Right renal pelvis (tissue), 4 donors: ENCODE results near the gene P2RX1. TPM values are rescaled to one million over a fixed set of nuclear protein-coding genes. Genes with fewer than 3 reads are reported as not detected.

Source experiments
- DNase-seq, 4 donors: peaks; one replicate each; pipeline ENCODE4 v3.0.0-alpha.2; 2013; ENCODE audit warnings: low read depth in 4 of 4, low spot score in 3 of 4, missing footprints in 1 of 4
- polyA plus RNA-seq, 4 donors: library from polyadenylated mRNA; unstranded; fragments of 120-200 nt; gene quantifications; one replicate each; pipeline ENCODE4 v1.2.1, GENCODE V29; 2013; ENCODE audit not compliant: insufficient read length in 4 of 4

Gene P2RX1
- polyA plus RNA-seq: 1 to 10 TPM in 2 of 4 donors, under 1 TPM in 2; 0.87 to 1.6 (median 0.94) TPM

DNA sequence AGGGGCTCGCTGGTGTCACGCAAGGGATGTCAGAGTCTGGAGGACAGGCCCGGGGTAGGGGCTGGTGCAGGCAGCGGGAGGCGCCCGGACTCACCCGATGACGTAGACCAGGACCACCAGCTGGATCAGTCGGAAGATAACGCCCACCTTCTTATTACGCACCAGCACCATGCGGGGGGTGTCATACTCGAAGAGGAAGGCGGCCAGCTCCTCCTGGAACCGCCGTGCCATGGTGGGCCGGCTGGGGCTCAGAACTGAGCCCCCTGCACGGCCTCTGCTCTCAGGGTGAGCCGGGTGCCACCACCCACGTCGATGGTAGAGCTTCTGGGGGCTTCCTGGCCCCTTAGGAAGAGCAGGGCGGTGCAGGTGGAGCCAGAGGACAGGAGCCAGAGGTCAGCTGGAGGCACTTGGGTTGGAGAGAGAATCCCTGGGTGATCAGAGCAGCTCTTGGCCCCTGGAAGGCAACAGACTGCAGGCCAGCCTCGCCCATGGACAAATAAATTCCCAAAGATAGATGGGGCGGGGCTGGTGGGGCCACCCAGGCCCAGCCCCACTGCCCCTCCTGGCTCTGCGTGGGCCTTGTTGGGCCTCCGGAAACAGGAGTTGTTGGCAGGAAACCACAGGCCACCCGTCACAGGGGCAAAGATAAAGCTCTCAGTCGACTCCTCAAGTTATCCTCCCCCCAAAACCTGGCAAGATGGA, at the start of gene P2RX1:
P2RX1 (minus strand) TSS at position 471 of the 702 bp plus-strand sequence; CDS start at position 231, 240 bp downstream.
- DNase-seq: no peak

- DNase-seq: no peak
These were observed 49.0 kb upstream of the P2RX1 start for GRCh38 chr17:3965118-3965800.

- no peak for DNase-seq
These were observed 48.2 kb upstream of the P2RX1 start, which contains the start of gene ATP2A3 for GRCh38 chr17:3964203-3965117. Gene ATP2A3, minus strand, starts transcription at chr17:3964437. Its CDS starts 146 bp downstream, at chr17:3964291.

DNA sequence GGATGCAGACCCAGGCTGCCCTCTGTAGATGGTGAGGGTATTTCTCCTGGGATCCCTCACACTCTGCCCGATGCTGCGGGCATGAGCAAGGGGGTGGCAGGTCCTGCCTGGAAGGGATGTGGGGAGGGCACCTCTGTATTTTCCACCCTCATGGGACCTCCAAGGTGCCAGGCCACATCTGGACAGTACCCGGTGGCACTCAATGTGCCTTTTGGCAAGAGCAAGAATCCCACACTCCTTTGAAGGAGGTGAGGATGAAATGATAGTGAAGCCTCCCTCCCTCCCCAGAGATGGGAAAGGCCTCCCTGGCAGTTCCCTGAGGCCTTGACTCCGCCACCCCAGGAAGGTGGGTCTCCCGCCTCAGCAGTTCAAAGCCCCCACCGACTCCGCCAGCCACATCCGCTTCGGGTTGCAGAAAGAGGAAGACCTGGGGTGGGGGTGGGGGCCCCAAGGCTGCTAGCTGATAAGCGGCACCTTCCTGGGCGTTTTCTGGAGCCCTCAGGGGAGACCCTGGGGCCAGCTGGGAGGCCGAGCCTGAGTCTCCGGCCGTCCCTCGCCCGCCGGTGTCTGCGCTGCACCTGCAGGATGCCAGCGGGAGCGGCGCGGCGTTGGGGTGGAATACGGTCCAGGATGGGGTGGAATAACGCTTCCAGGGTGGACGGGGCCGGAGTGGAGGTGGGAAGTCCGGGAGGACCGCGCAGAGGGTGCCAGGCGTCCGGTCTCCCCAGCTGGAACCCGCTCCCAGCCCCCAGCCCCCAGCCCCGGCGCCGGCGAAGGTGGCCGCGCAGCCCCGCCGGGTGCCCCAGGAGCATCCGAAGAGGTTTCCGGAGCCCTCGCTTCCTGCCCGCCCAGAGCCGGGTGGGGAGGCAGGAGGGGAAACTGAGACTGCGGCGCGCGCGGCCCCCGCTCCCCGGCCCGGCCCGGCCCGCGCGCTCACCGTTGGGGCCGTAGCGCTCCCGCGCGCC, 47.3 kb upstream of the P2RX1 start:
- no peak for DNase-seq

- DNase-seq: no peak
These were observed 46.6 kb upstream of the P2RX1 start for GRCh38 chr17:3962965-3963236.

DNA sequence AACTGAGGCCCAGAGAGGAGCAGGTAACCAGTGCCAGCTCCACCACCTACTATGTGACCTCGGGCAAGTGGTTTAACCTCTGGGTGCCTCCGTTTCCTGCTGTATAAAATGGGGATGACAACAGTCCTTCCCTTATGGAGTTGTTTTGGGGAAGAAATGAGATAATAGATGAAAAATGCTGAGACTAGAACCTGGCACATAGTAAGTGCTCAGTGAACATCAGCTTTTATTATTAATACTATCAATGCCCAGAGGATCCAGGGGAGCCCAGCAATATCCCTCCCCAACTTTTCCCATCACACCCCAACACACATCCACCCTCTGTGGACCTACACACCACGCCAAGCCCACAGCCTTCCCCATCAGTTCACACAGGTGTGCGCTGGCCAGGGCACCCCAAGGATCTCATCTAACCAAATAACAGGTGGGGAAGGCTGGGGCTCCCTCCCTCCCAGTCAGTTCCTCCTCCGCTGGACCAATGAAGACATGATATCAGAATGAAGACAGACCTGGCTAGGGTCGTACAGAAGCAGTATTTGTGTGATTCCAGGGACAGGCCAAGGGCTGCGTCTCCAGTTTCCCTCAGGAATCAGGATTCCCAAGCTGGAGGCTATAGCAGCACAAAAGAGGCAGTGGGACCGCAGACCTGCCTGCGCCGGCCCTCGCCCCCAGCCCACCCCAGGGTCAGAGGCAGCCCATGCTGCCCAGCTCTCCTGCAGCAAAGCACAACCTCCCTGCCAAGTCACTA, 46.1 kb upstream of the P2RX1 start:
- DNase-seq: no peak

- DNase-seq: no peak
These were observed 45.3 kb upstream of the P2RX1 start for GRCh38 chr17:3961564-3962047.

GRCh38 chr17:3960764-3961163, 44.5 kb upstream of the P2RX1 start:
- DNase-seq: no peak

- DNase-seq: no peak
These were observed 43.8 kb upstream of the P2RX1 start for GRCh38 chr17:3959921-3960601.

DNA sequence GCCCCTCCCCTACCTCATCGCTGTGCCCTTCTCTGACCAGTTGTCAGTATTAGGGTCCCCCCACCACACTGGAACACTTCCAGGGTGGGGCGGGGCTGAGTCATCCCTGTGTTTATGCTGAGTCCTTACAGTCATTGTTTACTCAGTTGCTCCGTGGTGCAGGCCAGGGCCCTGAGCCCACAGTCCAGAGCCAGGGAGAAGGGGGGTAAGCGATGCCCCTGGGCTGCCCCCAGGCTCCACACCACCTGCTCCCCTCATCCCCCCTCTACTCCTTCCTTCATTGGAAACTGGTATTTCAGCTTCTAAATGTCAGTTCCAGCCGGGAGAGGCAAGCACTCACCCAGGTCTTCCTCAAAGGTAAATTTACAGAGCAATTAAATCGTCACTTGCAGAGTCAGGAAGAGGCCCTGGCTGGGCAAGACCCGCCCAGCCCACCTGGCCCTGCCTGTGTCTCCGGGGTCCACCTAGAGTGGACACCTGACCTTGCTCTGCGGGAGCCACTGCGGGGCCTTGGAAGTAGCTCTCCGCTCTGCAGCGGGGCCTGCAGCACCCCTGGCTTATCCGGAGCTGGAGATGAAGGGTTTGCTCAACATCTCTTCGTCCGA, 43.1 kb upstream of the P2RX1 start:
- no peak for DNase-seq

DNA sequence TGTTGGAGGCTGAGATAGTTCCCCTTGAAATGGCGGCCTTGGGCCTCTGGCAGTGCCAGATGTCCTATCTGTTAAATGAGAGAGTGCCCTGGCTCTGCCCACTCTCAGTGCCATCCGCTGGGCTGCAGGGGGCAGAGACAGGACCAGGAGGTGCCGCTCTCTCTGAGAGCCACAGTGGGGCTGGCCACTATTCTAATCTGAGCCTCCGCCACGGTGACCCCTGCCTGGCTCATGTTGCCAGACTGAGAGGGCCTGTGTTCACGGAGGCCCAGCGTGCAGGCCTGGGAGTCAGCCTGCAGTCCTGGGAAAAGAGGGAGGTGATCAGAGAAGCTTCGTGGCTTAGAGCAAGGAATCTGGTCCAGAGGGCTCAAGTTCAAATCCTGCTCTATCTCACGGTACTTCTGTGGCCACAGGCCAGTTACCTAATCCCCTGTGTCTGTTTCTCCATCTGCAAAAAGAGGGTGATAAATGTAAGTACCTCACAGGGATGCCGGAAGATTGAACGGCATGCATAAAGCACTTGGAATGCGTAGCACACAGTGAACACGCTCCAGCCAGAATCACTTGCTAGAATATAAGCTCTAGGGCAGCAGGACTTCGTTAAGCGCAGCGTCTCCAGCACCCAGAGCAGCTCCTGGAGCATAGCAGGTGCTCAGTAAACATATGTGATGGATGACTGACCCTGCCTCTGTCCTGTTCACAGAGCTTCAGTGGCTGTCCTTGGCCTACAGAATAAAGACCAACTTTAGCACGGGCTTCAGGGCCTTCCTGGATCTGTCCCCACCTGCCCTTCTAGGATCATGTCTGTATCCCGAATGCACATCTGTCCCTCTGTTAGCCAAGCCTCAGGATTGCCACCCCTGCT, 41.7 kb upstream of the P2RX1 start:
- no peak for DNase-seq

GRCh38 chr17:3956983-3957382, 40.7 kb upstream of the P2RX1 start:
- DNase-seq: no peak

DNA sequence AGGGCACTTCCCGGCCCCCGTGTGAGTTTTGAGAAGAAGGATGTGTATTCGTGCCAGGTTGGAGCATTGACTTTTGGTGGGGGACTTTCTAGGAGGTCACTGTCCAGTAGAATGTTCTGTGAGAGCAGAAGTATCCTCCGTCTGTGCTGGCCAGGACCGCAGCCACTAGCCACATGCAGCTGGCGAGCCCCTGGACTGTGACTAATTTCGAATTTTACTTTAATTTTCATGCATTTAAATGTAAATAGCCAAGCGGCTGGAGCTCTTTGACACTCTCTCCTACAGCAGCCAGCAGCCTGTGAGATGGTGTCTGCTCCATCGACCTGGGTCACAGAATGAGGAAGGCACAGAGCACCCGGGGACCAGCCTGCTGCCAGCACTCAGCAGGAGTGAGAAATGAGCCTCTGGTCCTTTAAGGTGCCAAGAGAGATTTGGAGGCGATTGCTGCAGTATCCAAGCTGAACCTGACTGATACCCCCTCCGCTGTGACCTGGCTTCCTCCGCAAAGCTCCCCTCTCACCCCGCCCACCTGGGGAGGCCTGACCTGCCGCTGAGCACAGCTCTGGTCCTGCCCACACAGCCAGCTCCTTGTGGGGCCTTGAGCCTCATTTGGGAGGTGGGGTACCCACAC, 40.2 kb upstream of the P2RX1 start:
- no peak for DNase-seq

- no peak for DNase-seq
These were observed 39.4 kb upstream of the P2RX1 start for GRCh38 chr17:3955673-3955988.

GRCh38 chr17:3954976-3955672, 38.9 kb upstream of the P2RX1 start:
- no peak for DNase-seq

GRCh38 chr17:3954086-3954485, 37.8 kb upstream of the P2RX1 start:
- DNase-seq: no peak
